ENCODE data around the gene RUBCNL.
A peak's percentile ranks its signal among the peaks of the same experiment; 100 is the strongest.

RUBCNL gene

GRCh38 chr13:46372071-46372470 is 15.0 kb downstream of the RUBCNL start:
- no peak overlapping the region for H3K27ac Mint-ChIP-seq
- peaks cover 23% of the 10 kb centered on the region for H3K4me1 Mint-ChIP-seq
- H3K27me3 Mint-ChIP-seq (ENCODE audit: low read depth) = peaks cover 2% of the 10 kb centered on the region
- H3K9me3 Mint-ChIP-seq = no peaks in the 10 kb centered on the region
- TF ChIP-seq CTCF (IDR thresholded peaks at IDR 0.05; ENCODE audit: unreplicated experiment in 3 of 3) = no peak
- H3K4me3 Mint-ChIP-seq = no peak overlapping the region
- no peaks in the 10 kb centered on the region for H3K36me3 Mint-ChIP-seq (ENCODE audit: low read depth)

- H3K4me3 Mint-ChIP-seq = no peak overlapping the region
- no peaks in the 10 kb centered on the region for H3K36me3 Mint-ChIP-seq (ENCODE audit: low read depth)
- H3K4me1 Mint-ChIP-seq = peaks cover 23% of the 10 kb centered on the region
- no peak for TF ChIP-seq CTCF (IDR thresholded peaks at IDR 0.05; ENCODE audit: unreplicated experiment in 3 of 3)
- H3K9me3 Mint-ChIP-seq = no peaks in the 10 kb centered on the region
- H3K27me3 Mint-ChIP-seq (ENCODE audit: low read depth) = peaks cover 4% of the 10 kb centered on the region
- peak overlapping the region in 2 of 3 experiments; percentile 4 to 10 for H3K27ac Mint-ChIP-seq
Observed at GRCh38 chr13:46369506-46370277, 17.4 kb downstream of the RUBCNL start.

- Mint-ChIP-seq H3K27ac (no peak overlapping the region), H3K4me1 (peaks cover 16% of the 10 kb centered on the region), H3K27me3 (ENCODE audit: low read depth) (peaks cover 4% of the 10 kb centered on the region), H3K9me3 (no peaks in the 10 kb centered on the region), H3K4me3 (no peak overlapping the region), H3K36me3 (ENCODE audit: low read depth) (no peaks in the 10 kb centered on the region)
- no peak for TF ChIP-seq CTCF (IDR thresholded peaks at IDR 0.05; ENCODE audit: unreplicated experiment in 3 of 3)
Observed at GRCh38 chr13:46367617-46368327, 19.3 kb downstream of the RUBCNL start.

- Mint-ChIP-seq H3K9me3 (no peaks in the 10 kb centered on the region), H3K36me3 (ENCODE audit: low read depth) (no peaks in the 10 kb centered on the region), H3K4me3 (no peak overlapping the region), H3K4me1 (peaks cover 8% of the 10 kb centered on the region), H3K27me3 (ENCODE audit: low read depth) (no peaks in the 10 kb centered on the region), H3K27ac (no peak overlapping the region)
- TF ChIP-seq CTCF (IDR thresholded peaks at IDR 0.05; ENCODE audit: unreplicated experiment in 3 of 3) = no peak
Observed at GRCh38 chr13:46361276-46361934, 25.6 kb downstream of the RUBCNL start.

- Mint-ChIP-seq H3K36me3 (ENCODE audit: low read depth) (no peaks in the 10 kb centered on the region), H3K4me1 (peaks cover 8% of the 10 kb centered on the region), H3K27me3 (ENCODE audit: low read depth) (no peaks in the 10 kb centered on the region), H3K4me3 (no peak overlapping the region), H3K27ac (no peak overlapping the region), H3K9me3 (no peaks in the 10 kb centered on the region)
- no peak for TF ChIP-seq CTCF (IDR thresholded peaks at IDR 0.05; ENCODE audit: unreplicated experiment in 3 of 3)
Observed at GRCh38 chr13:46360604-46361003, 26.4 kb downstream of the RUBCNL start.
